ENCODE results near the gene UNC13A.

Gene UNC13A

GRCh38 chr19:17604372-17605025 lies 83.7 kb downstream of the UNC13A start:
- TF ChIP-seq TAF1 (IDR thresholded peaks at IDR 0.05; ENCODE audit: borderline replicate concordance, insufficient read depth, low read length) (no peak), REST (IDR thresholded peaks at IDR 0.05; ENCODE audit: insufficient read depth in 1 of 2, low read depth in 2 of 2, low read length in 2 of 2) (no peak), POLR2AphosphoS5 (IDR thresholded peaks at IDR 0.05; ENCODE audit: low read depth, low read length) (no peak), FOXP2 (optimal IDR thresholded peaks at IDR 0.05; ENCODE audit: borderline replicate concordance, extremely low read depth, extremely low read length, insufficient read depth) (no peak), SIN3A (IDR thresholded peaks at IDR 0.05; ENCODE audit: borderline replicate concordance, insufficient read depth, low read length) (no peak)

GRCh38 chr19:17602872-17603510 lies 85.2 kb downstream of the UNC13A start:
- TF ChIP-seq POLR2AphosphoS5 (IDR thresholded peaks at IDR 0.05; ENCODE audit: low read depth, low read length) (no peak), REST (IDR thresholded peaks at IDR 0.05; ENCODE audit: insufficient read depth in 1 of 2, low read depth in 2 of 2, low read length in 2 of 2) (no peak), TAF1 (IDR thresholded peaks at IDR 0.05; ENCODE audit: borderline replicate concordance, insufficient read depth, low read length) (no peak), SIN3A (IDR thresholded peaks at IDR 0.05; ENCODE audit: borderline replicate concordance, insufficient read depth, low read length) (no peak), FOXP2 (optimal IDR thresholded peaks at IDR 0.05; ENCODE audit: borderline replicate concordance, extremely low read depth, extremely low read length, insufficient read depth) (no peak)

GRCh38 chr19:17602217-17602616 lies 85.9 kb downstream of the UNC13A start:
- no peak for TF ChIP-seq FOXP2 (optimal IDR thresholded peaks at IDR 0.05; ENCODE audit: borderline replicate concordance, extremely low read depth, extremely low read length, insufficient read depth)
- TF ChIP-seq SIN3A (IDR thresholded peaks at IDR 0.05; ENCODE audit: borderline replicate concordance, insufficient read depth, low read length) = no peak
- TF ChIP-seq POLR2AphosphoS5 (IDR thresholded peaks at IDR 0.05; ENCODE audit: low read depth, low read length) = no peak; the same call in 1 of the 2 replicates

- TF ChIP-seq REST (IDR thresholded peaks at IDR 0.05; ENCODE audit: insufficient read depth in 1 of 2, low read depth in 2 of 2, low read length in 2 of 2) (no peak), SIN3A (IDR thresholded peaks at IDR 0.05; ENCODE audit: borderline replicate concordance, insufficient read depth, low read length) (no peak), FOXP2 (optimal IDR thresholded peaks at IDR 0.05; ENCODE audit: borderline replicate concordance, extremely low read depth, extremely low read length, insufficient read depth) (no peak), TAF1 (IDR thresholded peaks at IDR 0.05; ENCODE audit: borderline replicate concordance, insufficient read depth, low read length) (no peak), POLR2AphosphoS5 (IDR thresholded peaks at IDR 0.05; ENCODE audit: low read depth, low read length) (no peak; the same call in 1 of the 2 replicates)
Observed at GRCh38 chr19:17601683-17602082, 86.5 kb downstream of the UNC13A start.

GRCh38 chr19:17599780-17600179 lies 88.4 kb downstream of the UNC13A start:
- no peak for TF ChIP-seq TAF1 (IDR thresholded peaks at IDR 0.05; ENCODE audit: borderline replicate concordance, insufficient read depth, low read length)
- no peak for TF ChIP-seq SIN3A (IDR thresholded peaks at IDR 0.05; ENCODE audit: borderline replicate concordance, insufficient read depth, low read length)
- TF ChIP-seq FOXP2 (optimal IDR thresholded peaks at IDR 0.05; ENCODE audit: borderline replicate concordance, extremely low read depth, extremely low read length, insufficient read depth) = no peak
- TF ChIP-seq POLR2AphosphoS5 (IDR thresholded peaks at IDR 0.05; ENCODE audit: low read depth, low read length) = no peak
- no peak for TF ChIP-seq REST (IDR thresholded peaks at IDR 0.05; ENCODE audit: insufficient read depth in 1 of 2, low read depth in 2 of 2, low read length in 2 of 2)

Measured in PFSK-1 (cell line).